ENCODE data around the gene NPHP1.
A peak's percentile ranks its signal among the peaks of the same experiment; 100 is the strongest.
"Not testable (repeated sequence)": the region's sequence is repeated elsewhere in the genome, so short reads cannot be mapped to it uniquely, and the experiment has no call there.

The NPHP1 gene

DNA sequence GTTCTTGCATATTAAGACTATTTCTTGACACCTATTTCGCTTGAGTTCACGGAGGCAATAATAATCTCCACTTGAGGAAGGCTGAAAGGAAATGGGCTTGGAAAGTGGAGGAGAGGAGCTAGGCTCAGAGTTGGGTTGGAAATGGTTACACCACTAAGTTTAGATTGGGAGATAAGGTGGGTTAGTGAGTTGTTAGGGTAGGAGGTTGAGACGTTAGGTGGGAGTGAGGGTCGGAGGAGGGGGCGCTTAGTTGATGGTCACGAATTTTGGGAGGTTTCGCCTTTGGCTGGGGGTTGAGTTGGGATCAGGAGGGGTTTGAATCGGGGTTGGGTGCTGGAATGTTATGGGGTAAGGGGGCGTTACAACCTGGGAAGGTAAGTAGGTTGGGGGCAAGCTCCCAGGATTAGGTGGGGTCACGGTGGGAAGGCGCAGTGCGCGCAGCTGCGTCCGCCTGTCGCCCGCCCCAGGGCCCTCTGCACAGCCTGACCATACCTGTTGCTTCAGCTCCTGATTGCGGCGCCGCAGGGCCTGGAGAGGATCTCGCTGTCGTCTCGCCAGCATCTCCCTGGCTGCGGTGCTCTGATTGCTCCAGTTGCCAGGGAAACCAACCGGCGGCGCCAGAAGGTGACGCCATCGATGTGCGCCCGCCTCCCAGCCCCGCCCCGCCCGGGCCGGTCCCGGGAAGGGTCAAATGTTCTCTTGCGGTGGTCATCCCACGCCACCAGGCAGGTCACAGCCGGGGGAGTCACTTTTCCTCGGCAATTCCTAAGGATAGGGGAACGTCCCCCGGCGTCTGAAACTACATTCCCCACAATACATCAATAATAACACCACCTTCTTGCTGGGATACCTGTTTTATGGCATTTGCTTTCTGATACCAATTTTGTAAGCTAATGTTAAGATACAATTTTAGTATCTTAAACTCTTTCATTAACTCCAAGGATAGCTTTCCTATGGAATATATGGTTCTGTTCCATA lies at the start of gene NPHP1:
TSS of gene NPHP1 (minus strand) at position 606 of the 978 bp plus-strand sequence. CDS start at position 561, 45 bp downstream.
- Mint-ChIP-seq H3K9me3 (no peaks in the 10 kb centered on the region), H3K27me3 (peaks cover 6% of the 10 kb centered on the region), H3K4me1 (ENCODE audit: low read depth) (peaks cover 22% of the 10 kb centered on the region), H3K36me3 (ENCODE audit: low read depth) (peaks cover 10% of the 10 kb centered on the region), H3K27ac (peak within 1 kb of the TSS; percentile 80), H3K4me3 (peak within 1 kb of the TSS; percentile 78)
- intact Hi-C loops (cut with micrococcal nuclease): no loop called here

DNA sequence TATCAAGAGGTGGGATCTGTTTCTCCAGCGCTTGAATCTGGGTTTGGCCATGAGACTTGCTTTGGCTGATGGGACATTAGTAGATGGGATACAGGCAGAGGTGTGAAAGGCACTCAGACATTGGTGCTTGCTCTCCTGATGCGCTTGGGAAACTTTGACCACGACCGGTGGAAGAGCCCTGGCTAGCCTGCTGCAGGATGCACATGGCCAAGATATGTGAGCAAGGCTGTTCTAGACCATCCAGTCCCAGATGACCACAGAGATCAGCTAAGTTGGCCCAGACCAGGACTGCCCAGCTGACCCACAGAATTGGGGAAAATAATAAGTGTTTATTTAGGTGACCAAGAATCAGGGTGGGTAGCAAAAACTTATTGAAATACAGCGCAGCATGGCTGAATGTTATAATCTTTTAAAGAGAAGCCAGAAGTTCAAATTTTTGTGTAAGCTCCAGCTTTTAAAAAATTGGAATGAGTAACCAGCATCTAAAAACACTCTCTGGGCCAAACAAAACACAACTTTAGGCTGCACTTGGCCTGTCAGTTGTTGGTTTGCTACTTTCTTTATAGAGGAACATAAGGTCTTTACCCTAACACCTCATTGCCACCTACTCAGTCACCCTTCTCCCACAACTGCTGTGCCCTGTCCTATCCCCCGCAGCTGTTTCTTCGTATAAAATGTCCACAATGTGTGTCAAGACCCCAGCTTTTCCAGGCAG lies 43.4 kb upstream of the NPHP1 start:
- H3K27ac Mint-ChIP-seq; H3K9me3 Mint-ChIP-seq; H3K4me3 Mint-ChIP-seq; H3K4me1 Mint-ChIP-seq (ENCODE audit: low read depth); intact Hi-C loops (cut with micrococcal nuclease); H3K27me3 Mint-ChIP-seq; H3K36me3 Mint-ChIP-seq (ENCODE audit: low read depth): not testable (repeated sequence)

DNA sequence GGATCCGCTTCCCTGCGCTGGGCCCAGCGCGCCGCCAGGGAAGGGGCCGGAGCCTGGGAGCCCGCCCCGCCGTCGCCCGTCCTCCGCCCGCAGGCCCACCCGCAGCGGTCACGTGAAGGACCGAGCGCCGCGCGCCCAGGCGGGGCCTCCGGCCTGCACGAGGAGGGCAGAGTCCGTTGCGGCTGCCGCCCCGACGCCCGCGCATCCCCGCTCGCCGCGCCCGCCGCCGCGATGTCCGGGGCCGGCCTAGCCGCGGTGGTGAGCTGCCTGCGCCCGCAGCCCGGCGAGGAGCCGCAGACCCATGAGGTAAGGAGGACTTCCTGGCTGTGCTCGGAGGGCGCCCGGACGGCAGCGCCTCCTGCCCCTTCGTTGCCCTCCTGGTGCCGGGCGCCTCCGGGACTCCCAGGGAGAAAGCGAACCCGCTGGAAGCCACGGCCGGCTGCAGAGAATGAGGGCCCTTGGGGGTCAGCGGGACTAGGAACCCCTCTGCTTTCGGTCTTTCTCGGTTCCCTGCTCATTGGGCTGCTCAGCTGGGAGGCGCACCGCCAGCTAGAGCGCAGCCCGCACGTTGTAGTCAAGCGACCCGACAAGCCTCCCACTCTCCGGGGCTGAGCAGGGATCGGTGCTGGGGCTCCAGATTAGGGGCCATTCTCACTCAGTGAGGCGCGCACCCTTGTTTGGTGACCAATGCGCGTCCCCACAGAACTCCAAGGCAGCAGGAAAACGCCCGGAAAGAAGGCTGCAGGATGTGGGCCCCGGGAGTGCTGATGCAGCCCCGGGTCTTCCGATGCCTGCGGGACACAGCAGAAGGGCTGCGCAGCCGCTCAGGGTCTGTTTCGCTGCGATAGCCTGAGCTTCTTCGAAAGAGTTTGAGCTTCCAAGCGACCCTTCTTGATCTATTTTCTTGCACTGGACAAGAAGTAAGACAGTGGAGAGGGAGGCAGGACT lies 40.9 kb upstream of the NPHP1 start:
- H3K27me3 Mint-ChIP-seq; H3K4me1 Mint-ChIP-seq (ENCODE audit: low read depth); H3K4me3 Mint-ChIP-seq; H3K9me3 Mint-ChIP-seq; H3K36me3 Mint-ChIP-seq (ENCODE audit: low read depth); intact Hi-C loops (cut with micrococcal nuclease); H3K27ac Mint-ChIP-seq: not testable (repeated sequence)

DNA sequence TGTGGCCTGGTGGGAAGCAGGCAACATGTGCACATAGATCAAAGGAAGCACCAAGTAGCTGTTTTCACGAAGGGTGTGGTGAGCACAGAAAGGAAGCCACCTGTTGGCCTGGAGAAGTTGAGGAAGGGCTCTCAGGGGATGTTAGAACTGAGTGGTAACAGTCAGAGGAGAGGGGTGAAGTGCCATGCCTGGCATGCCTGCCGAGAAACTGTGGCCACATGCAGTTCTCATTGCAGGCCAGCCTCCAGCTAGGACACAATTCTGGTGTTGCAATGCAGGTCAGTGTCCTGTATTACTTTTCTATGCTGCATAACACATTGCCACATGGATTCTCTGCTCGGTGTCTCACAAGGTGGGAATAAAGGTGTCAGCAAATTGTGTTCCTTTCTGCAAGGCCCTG lies 38.5 kb upstream of the NPHP1 start:
- H3K27me3 Mint-ChIP-seq; intact Hi-C loops (cut with micrococcal nuclease); H3K36me3 Mint-ChIP-seq (ENCODE audit: low read depth); H3K4me3 Mint-ChIP-seq; H3K9me3 Mint-ChIP-seq; H3K27ac Mint-ChIP-seq; H3K4me1 Mint-ChIP-seq (ENCODE audit: low read depth): not testable (repeated sequence)

DNA sequence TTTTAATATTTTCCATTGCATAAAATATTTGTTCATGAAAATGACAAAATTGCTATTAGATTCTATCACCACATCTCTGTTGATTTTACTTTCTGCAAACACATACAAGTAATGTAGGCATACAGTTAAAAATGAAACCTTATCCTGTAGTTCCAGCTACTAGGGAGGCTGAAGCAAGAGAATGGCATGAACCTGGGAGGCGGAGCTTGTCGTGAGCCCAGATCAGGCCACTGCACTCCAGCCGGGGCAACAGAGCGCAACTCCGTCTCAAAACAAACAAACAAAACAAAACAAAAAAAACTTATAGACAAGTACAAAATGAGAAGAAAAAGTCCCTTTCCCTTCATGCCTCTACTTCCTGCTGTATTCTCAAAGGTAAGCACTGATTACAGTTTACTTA lies 29.7 kb upstream of the NPHP1 start:
- H3K4me1 Mint-ChIP-seq (ENCODE audit: low read depth); intact Hi-C loops (cut with micrococcal nuclease): not testable (repeated sequence)

DNA sequence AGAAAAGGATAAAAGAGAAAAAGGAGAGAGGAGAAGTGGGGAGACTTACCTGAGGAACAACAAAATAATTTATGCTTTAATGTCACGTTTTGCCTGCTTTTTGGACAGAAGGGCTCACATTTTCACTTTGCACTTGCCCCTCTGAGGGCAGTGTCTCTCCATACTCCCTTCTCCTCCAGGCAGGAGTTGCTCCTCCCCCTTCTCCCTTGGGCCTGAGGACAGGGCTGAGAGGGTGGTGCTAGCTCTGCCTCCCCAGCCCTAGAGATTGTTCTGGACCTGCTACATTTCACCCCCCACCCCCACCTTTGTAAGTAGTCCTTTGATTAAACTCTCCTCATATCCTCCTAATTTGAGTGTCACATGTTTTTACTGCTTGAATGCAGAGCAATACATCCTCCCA lies 25.1 kb upstream of the NPHP1 start:
- intact Hi-C loops (cut with micrococcal nuclease): not testable (repeated sequence)
- peaks cover 13% of the 10 kb centered on the region for H3K27me3 Mint-ChIP-seq

More for the DNA sequence above, 29.7 kb upstream of the NPHP1 start:
- H3K4me3 Mint-ChIP-seq; H3K36me3 Mint-ChIP-seq (ENCODE audit: low read depth); H3K27ac Mint-ChIP-seq; H3K27me3 Mint-ChIP-seq; H3K9me3 Mint-ChIP-seq: not testable (repeated sequence)

DNA sequence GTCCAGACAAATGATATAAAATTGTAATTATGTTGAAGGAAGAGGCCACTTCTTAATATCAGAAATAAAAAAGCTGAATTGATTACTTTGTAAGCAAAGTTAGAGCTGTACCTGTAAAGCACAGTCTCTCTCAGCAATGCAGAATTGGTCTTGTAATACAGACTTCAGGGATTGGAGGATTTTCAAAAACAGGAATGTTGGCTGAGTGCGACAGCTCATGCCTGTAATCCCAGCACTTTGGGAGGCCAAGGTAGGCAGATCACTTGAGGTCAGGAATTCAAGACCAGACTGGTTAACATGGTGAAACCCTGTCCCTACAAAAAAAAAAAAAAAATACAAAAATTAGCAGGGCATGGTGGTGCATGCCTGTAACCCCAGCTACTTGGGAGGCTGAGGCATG lies 17.8 kb upstream of the NPHP1 start:
- H3K4me3 Mint-ChIP-seq; H3K9me3 Mint-ChIP-seq; intact Hi-C loops (cut with micrococcal nuclease); H3K36me3 Mint-ChIP-seq (ENCODE audit: low read depth); H3K27ac Mint-ChIP-seq; H3K4me1 Mint-ChIP-seq (ENCODE audit: low read depth): not testable (repeated sequence)
- H3K27me3 Mint-ChIP-seq: peaks cover 35% of the 10 kb centered on the region

More for the DNA sequence above, 25.1 kb upstream of the NPHP1 start:
- not testable (repeated sequence) for H3K27ac Mint-ChIP-seq; H3K4me1 Mint-ChIP-seq (ENCODE audit: low read depth); H3K4me3 Mint-ChIP-seq; H3K36me3 Mint-ChIP-seq (ENCODE audit: low read depth); H3K9me3 Mint-ChIP-seq

DNA sequence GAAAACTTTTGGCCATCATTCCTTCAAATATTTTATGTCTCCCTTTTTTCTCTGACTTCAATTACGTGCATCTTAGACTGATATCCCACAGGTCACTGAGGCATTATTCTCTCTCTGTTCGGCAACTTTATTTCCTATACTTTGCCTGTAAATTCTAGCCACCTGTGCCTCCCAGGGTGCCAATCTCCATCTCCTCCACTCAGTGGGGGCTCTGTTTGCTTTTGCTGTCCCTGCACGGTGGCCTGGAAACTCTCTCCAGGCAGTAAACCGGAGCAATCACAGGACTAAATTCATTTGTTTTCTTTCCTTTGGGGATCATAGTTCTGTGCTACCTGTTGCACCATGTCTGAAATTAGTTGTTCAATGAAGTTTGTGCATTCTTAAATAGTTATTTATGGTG lies 17.1 kb upstream of the NPHP1 start:
- no peak overlapping the region for H3K27ac Mint-ChIP-seq
- no peaks in the 10 kb centered on the region for H3K9me3 Mint-ChIP-seq
- H3K36me3 Mint-ChIP-seq (ENCODE audit: low read depth): no peaks in the 10 kb centered on the region
- H3K4me3 Mint-ChIP-seq: no peak overlapping the region
- intact Hi-C loops (cut with micrococcal nuclease): no loop called here
- H3K4me1 Mint-ChIP-seq (ENCODE audit: low read depth): no peaks in the 10 kb centered on the region
- H3K27me3 Mint-ChIP-seq: peaks cover 31% of the 10 kb centered on the region

DNA sequence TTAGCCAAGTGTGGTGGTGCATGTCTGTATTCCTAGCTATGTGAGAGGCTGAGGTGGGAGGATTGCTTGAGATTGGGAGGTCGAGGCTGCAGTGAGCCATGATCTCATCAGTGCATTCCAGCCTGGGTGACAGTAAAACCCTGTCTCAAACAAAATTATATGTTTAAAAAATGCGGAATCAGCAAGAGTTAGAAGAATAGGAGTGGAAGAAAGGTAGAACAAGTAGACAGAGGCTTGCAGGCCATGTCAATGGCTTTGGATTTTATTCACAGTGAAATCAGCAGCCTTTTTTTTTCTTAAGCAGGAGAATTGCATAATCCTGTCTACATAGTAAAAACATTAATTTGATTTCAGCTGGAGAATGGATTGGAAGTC lies 15.4 kb upstream of the NPHP1 start:
- intact Hi-C loops (cut with micrococcal nuclease): no loop called here
- Mint-ChIP-seq H3K9me3 (no peaks in the 10 kb centered on the region), H3K27ac (no peak overlapping the region), H3K4me3 (no peak overlapping the region), H3K27me3 (peaks cover 33% of the 10 kb centered on the region), H3K36me3 (ENCODE audit: low read depth) (no peaks in the 10 kb centered on the region), H3K4me1 (ENCODE audit: low read depth) (no peaks in the 10 kb centered on the region)

DNA sequence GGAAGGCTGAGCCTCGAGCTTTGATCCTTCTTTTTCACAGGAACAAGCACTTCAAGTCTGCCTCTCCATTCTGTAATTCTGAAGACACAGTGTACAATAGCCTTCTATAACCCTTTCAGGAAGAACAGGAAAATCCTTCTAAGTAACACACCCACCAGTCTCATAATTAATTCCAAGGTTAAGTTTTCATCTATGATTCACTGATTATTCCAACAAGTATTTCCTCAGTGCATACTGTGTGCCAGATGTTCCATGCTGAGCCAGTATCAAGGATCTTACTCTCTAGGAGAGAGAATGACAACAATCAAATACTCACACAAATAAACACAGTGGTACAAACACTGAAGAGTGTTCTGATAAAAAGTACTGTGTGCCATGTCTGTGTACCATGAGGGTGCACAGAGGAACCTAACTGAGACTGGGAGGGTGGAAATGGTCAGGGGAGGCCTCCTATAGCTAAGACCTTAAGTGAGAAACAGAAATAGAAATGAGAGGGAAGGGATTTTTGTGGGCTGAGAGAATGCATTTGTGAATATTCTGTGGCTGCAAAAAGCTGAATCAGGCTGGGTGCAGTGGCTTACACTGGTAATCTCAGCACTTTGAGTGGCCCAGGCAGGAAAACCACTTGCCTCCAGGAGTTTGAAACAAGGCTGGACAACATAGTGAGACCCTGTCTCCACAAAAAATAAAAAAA lies 14.8 kb upstream of the NPHP1 start:
- H3K4me3 Mint-ChIP-seq: no peak overlapping the region
- H3K9me3 Mint-ChIP-seq: no peaks in the 10 kb centered on the region
- H3K4me1 Mint-ChIP-seq (ENCODE audit: low read depth): no peaks in the 10 kb centered on the region
- no peak overlapping the region for H3K27ac Mint-ChIP-seq
- no peaks in the 10 kb centered on the region for H3K36me3 Mint-ChIP-seq (ENCODE audit: low read depth)
- intact Hi-C loops (cut with micrococcal nuclease): no loop called here
- H3K27me3 Mint-ChIP-seq: peaks cover 38% of the 10 kb centered on the region

DNA sequence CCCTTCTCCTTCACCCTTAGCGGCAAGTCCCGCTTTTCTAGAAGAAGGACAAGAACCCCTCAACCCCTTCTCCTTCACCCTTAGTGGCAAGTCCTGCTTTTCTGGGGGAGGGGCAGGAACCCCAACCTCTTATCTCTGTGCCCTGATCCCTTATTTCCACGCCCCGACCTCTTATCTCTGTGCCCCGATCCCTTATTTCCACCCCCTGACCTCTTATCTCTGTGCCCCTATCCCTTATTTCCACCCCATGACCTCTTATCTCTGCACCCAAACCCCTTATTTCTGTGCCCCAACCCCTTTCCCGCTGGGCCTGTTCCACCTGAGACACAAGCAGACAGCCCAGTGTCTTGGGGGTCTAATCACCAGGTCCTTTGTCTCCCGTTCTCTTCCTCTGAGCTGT lies 14.1 kb upstream of the NPHP1 start:
- H3K27ac Mint-ChIP-seq; H3K4me1 Mint-ChIP-seq (ENCODE audit: low read depth); H3K36me3 Mint-ChIP-seq (ENCODE audit: low read depth); H3K9me3 Mint-ChIP-seq; H3K4me3 Mint-ChIP-seq; intact Hi-C loops (cut with micrococcal nuclease): not testable (repeated sequence)
- H3K27me3 Mint-ChIP-seq: peaks cover 37% of the 10 kb centered on the region

DNA sequence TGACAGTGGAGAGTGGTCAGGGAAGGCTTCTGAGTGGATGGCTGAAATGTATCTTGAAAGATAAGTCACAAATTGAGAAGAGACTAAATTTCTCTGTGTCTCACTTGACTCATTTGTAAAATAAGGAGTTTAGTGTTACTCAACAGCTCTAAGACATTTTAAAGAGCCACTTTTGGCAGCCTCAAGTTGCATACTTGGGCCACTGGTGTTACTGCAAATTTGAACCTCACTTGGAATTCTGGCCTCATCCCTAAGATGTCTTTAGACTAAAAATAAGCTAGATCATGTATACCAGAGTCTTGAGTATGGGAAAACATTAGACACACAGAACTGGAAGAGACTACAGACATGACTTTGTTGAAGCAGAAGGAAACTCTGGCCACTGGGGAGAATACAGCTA lies 12.0 kb upstream of the NPHP1 start:
- intact Hi-C loops (cut with micrococcal nuclease): no loop called here
- peaks cover 38% of the 10 kb centered on the region for H3K27me3 Mint-ChIP-seq
- no peaks in the 10 kb centered on the region for H3K9me3 Mint-ChIP-seq

DNA sequence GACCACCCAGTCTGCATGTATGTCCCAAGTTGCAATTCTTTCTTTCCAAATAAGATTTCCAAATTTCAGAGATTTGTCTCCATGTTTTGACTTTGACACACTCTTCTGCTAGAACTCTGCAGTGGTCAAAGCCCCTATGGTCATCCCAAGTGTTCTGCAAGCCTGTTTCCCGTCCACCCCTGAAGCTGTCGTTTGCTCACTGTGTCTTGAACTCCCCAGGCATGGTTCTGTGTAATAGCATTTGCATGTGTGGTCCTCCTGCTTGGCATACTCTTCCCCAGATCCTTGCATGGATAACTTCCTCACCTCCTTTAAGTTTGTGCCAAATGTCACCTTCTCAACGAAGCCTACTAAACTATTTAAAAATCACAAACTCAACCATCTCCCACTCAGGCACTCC lies 11.4 kb upstream of the NPHP1 start:
- peaks cover 8% of the 10 kb centered on the region for H3K36me3 Mint-ChIP-seq (ENCODE audit: low read depth)
- intact Hi-C loops (cut with micrococcal nuclease): no loop called here
- H3K4me1 Mint-ChIP-seq (ENCODE audit: low read depth): no peaks in the 10 kb centered on the region
- H3K27ac Mint-ChIP-seq: no peak overlapping the region
- H3K9me3 Mint-ChIP-seq: no peaks in the 10 kb centered on the region
- peaks cover 38% of the 10 kb centered on the region for H3K27me3 Mint-ChIP-seq
- H3K4me3 Mint-ChIP-seq: no peak overlapping the region

More for the DNA sequence above, 12.0 kb upstream of the NPHP1 start:
- no peak overlapping the region for H3K4me3 Mint-ChIP-seq
- H3K36me3 Mint-ChIP-seq (ENCODE audit: low read depth): peaks cover 7% of the 10 kb centered on the region
- H3K4me1 Mint-ChIP-seq (ENCODE audit: low read depth): no peaks in the 10 kb centered on the region
- no peak overlapping the region for H3K27ac Mint-ChIP-seq

All from dendritic cell treated with granulocyte-macrophage colony-stimulating factor and Interleukin-4, amounts not matched to agents 40 ng/mL and 50 ng/mL, for 4 days (primary cell).